Endothelial cell of umbilical vein (primary cell): Measurements from ENCODE around the gene LDLRAD4.

Experiments
- CTCF ChIP-seq, 2 donors: IDR thresholded peaks; 1 replicate in 1 of 2; 2 replicates in 1 of 2; pipeline ENCODE4 v1.5.1; 2011; ENCODE audit warnings: low read length in 2 of 2, mild to moderate bottlenecking in 2 of 2, moderate library complexity in 2 of 2, control low read depth in 1 of 2, inconsistent platforms in 1 of 2, low read depth in 1 of 2; ENCODE audit not compliant: insufficient read depth in 1 of 2; ENCODE audit errors: extremely low read depth in 1 of 2
- POLR2A ChIP-seq: IDR thresholded peaks from 2 replicates; pipeline ENCODE4 v1.6.1; 2012; ENCODE audit warnings: low read depth, mild to moderate bottlenecking, control low read depth, low read length
- POLR2AphosphoS5 ChIP-seq: IDR thresholded peaks from 2 replicates; pipeline ENCODE4 v1.6.1; 2012; ENCODE audit warnings: low read depth, mild to moderate bottlenecking, control low read depth, low read length, moderate library complexity; ENCODE audit not compliant: insufficient read depth
- TF ChIP-seq, protein P1 (sequence below): IDR thresholded peaks from 2 replicates; pipeline ENCODE4 v1.6.1; 2011; ENCODE audit not compliant: insufficient read depth, insufficient read length

GRCh38 chr18:13537022-13537780 lies 318.6 kb downstream of the LDLRAD4 start:
- TF ChIP-seq CTCF (IDR thresholded peaks at IDR 0.05; ENCODE audit: extremely low read depth in 1 of 2, insufficient read depth in 1 of 2, low read depth in 1 of 2, low read length in 2 of 2) (no peak), POLR2AphosphoS5 (no peak), POLR2A (no peak)
- TF ChIP-seq, protein P1, sequence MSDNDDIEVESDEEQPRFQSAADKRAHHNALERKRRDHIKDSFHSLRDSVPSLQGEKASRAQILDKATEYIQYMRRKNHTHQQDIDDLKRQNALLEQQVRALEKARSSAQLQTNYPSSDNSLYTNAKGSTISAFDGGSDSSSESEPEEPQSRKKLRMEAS: no peak
